B cell (primary cell): ENCODE results near the gene ENC1. TPM values are rescaled to one million over a fixed set of nuclear protein-coding genes. Genes with fewer than 3 reads are reported as not detected.

Experiments
- ATAC-seq: fragments of 200-7000 bp; cut with Tn5 transposase; one replicate; pipeline ENCODE4 v1.10.0; 2021; ENCODE audit warnings: low read depth, mild to moderate bottlenecking, moderate number of reproducible peaks, moderate library complexity
- CTCF ChIA-PET: fragments of 350-600 bp; sonication (Branson Sonifier 250); formaldehyde crosslinking; loops from one replicate; lab custom pipeline; 2021; ENCODE audit warnings: antibody characterized with exemption, inconsistent platforms; lab: Charles Lee
- POLR2A ChIA-PET: fragments of 350-600 bp; sonication (Branson Sonifier 250); formaldehyde crosslinking; loops from one replicate; lab custom pipeline; 2021; ENCODE audit warnings: antibody characterized with exemption; lab: Charles Lee
- DNase-seq: peaks from one replicate; pipeline ENCODE4 v3.0.0; 2013
- H2AFZ ChIP-seq: 2 replicates; pipeline ENCODE4 v1.6.1; 2012; ENCODE audit warnings: mild to moderate bottlenecking, low read depth, low read length; ENCODE audit not compliant: insufficient read depth, poor library complexity, severe bottlenecking
- H3K27ac ChIP-seq, 2 donors: 1 replicate in 1 of 2; 2 replicates in 1 of 2; pipeline ENCODE4 v1.5.1; 2012 to 2013; ENCODE audit warnings: low read length in 2 of 2, mild to moderate bottlenecking in 2 of 2, moderate library complexity in 1 of 2
- H3K27me3 ChIP-seq, 4 experiments: fragments of 200-600 bp in 1 of 4; sonication (generic) in 1 of 4; replicated peaks in 1 of 4; 1 replicate in 2 of 4; 2 replicates in 2 of 4; pipeline versions ENCODE4 v1.6.1 to v1.7.0; 2013 to 2016; ENCODE audit warnings: low read length in 3 of 4, mild to moderate bottlenecking in 2 of 4, mixed read lengths in 1 of 4, moderate library complexity in 1 of 4; ENCODE audit not compliant: insufficient read depth in 4 of 4, control insufficient read depth in 3 of 4; ENCODE audit errors: control extremely low read depth in 1 of 4
- H3K36me3 ChIP-seq, 2 experiments: replicated peaks in 1 of 2; 1 replicate in 1 of 2; 2 replicates in 1 of 2; pipeline versions ENCODE4 v1.6.1 to v1.7.1; 2013; ENCODE audit warnings: low read length in 1 of 2; ENCODE audit not compliant: insufficient read depth in 2 of 2, control insufficient read depth in 1 of 2; ENCODE audit errors: control extremely low read depth in 1 of 2, extremely low read depth in 1 of 2
- H3K4me1 ChIP-seq, 2 donors: fragments of 200-600 bp in 1 of 2; sonication (generic) in 1 of 2; 1 replicate in 1 of 2; 2 replicates in 1 of 2; pipeline versions ENCODE4 v1.5.1 to v1.6.1; 2013 to 2017; ENCODE audit warnings: low read length in 2 of 2; ENCODE audit not compliant: control insufficient read depth in 2 of 2, insufficient read depth in 2 of 2
- H3K4me2 ChIP-seq: replicated peaks from 2 replicates; pipeline ENCODE3; 2012; ENCODE audit warnings: mild to moderate bottlenecking, low read depth, low read length; ENCODE audit not compliant: poor library complexity, severe bottlenecking
- H3K4me3 ChIP-seq, 5 experiments: fragments of 200-600 bp in 1 of 5; sonication (generic) in 1 of 5; 1 replicate in 3 of 5; 2 replicates in 2 of 5; pipeline versions ENCODE4 v1.5.1 to v1.7.0; 2011 to 2016; ENCODE audit warnings: low read length in 4 of 5, mild to moderate bottlenecking in 4 of 5, low read depth in 2 of 5, control low read depth in 1 of 5, moderate library complexity in 1 of 5; ENCODE audit not compliant: insufficient read depth in 1 of 5; ENCODE audit errors: control extremely low read depth in 1 of 5, extremely low read depth in 1 of 5
- H3K79me2 ChIP-seq: fragments of 200-600 bp; sonication (generic); one replicate; pipeline ENCODE4 v1.6.0; 2016; ENCODE audit warnings: low read length; ENCODE audit not compliant: control insufficient read depth, insufficient read depth
- H3K9ac ChIP-seq: fragments of 200-600 bp; sonication (generic); 2 replicates; pipeline ENCODE4 v1.6.1; 2017; ENCODE audit warnings: mild to moderate bottlenecking, low read length, moderate library complexity
- H3K9me3 ChIP-seq, 3 donors: one replicate each; pipeline versions ENCODE4 v1.6.1 to v1.7.1; 2013; ENCODE audit warnings: low read length in 2 of 3; ENCODE audit not compliant: control insufficient read depth in 2 of 3, insufficient read depth in 1 of 3; ENCODE audit errors: control extremely low read depth in 1 of 3
- H4K20me1 ChIP-seq: 2 replicates; pipeline ENCODE4 v1.6.0; 2012; ENCODE audit warnings: mild to moderate bottlenecking, low read length; ENCODE audit not compliant: insufficient read depth, control insufficient read depth, poor library complexity, severe bottlenecking
- H3K27ac Mint-ChIP-seq: one replicate; pipeline ENCODE4 v1.8.0; 2021; ENCODE audit warnings: mixed read lengths
- H3K27me3 Mint-ChIP-seq: one replicate; pipeline ENCODE4 v1.8.0; 2021; ENCODE audit warnings: mixed read lengths
- H3K4me1 Mint-ChIP-seq: one replicate; pipeline ENCODE4 v1.8.0; 2021; ENCODE audit warnings: mixed read lengths
- H3K4me3 Mint-ChIP-seq: one replicate; pipeline ENCODE4 v1.8.0; 2021; ENCODE audit warnings: mixed read lengths
- H3K9me3 Mint-ChIP-seq: one replicate; pipeline ENCODE4 v1.8.0; 2022; ENCODE audit warnings: mixed read lengths; ENCODE audit not compliant: insufficient read depth
- EZH2 ChIP-seq: IDR thresholded peaks from 2 replicates; pipeline ENCODE4 v1.6.1; 2012; ENCODE audit warnings: borderline replicate concordance, low read depth, mild to moderate bottlenecking, moderate library complexity, low read length; ENCODE audit not compliant: insufficient read depth, poor library complexity, severe bottlenecking
- WGBS: methylation state at CpG from one replicate; pipeline ENCODE4 v1.1.5; 2013; ENCODE audit warnings: missing lambda C conversion rate; ENCODE audit not compliant: insufficient coverage; 5-methylcytosine and 5-hydroxymethylcytosine counted together
- intact Hi-C: fragments of 100-400 bp; cut with micrococcal nuclease; formaldehyde crosslinking; loops from one replicate; pipeline ENCODE4 v1.10.0; 2022
- polyA plus RNA-seq: library from polyadenylated mRNA; depleted of rRNA; stranded (reverse); fragments of >200 nt; gene quantifications from 2 replicates; pipeline ENCODE4 v1.2.3, GENCODE V29; 2012
- total RNA-seq, 2 donors: library from RNA; stranded (reverse); fragments of 120-200 nt in 1 of 2; gene quantifications; 1 replicate in 1 of 2; 2 replicates in 1 of 2; pipeline versions ENCODE4 v1.2.3 to v1.2.4, GENCODE V29; 2013 to 2022
- TF ChIP-seq, protein P1 (sequence below): fragments of 200-600 bp; IDR thresholded peaks from one replicate; pipeline ENCODE4 v1.8.0; 2022; ENCODE audit warnings: antibody characterized with exemption, mild to moderate bottlenecking

ENC1 gene
- total and polyA plus RNA-seq, 2 donors (not counting 1 experiment from before 2014, with no cell fraction given), result 7.2 to 14.6 TPM

GRCh38 chr5:74672215-74672877 lies 31.8 kb upstream of the ENC1 start:
- H3K36me3 ChIP-seq, result no peaks in the 10 kb centered on the region
- H2AFZ ChIP-seq, result no peak overlapping the region
- 93% methylated on average over 1 of the region's 5 CpGs for WGBS
- intact Hi-C loops, result loop anchor here (5.0 kb wide), 1 partner anchor 230 kb away; no protein-coding TSS in a partner anchor
- H3K79me2 ChIP-seq, result no peaks in the 10 kb centered on the region
- TF ChIP-seq, protein P1, sequence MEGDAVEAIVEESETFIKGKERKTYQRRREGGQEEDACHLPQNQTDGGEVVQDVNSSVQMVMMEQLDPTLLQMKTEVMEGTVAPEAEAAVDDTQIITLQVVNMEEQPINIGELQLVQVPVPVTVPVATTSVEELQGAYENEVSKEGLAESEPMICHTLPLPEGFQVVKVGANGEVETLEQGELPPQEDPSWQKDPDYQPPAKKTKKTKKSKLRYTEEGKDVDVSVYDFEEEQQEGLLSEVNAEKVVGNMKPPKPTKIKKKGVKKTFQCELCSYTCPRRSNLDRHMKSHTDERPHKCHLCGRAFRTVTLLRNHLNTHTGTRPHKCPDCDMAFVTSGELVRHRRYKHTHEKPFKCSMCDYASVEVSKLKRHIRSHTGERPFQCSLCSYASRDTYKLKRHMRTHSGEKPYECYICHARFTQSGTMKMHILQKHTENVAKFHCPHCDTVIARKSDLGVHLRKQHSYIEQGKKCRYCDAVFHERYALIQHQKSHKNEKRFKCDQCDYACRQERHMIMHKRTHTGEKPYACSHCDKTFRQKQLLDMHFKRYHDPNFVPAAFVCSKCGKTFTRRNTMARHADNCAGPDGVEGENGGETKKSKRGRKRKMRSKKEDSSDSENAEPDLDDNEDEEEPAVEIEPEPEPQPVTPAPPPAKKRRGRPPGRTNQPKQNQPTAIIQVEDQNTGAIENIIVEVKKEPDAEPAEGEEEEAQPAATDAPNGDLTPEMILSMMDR, result no peak
- TF ChIP-seq EZH2, result no peak
- Mint-ChIP-seq H3K27ac (no peak overlapping the region), H3K27me3 (peaks cover 30% of the 10 kb centered on the region), H3K4me3 (no peak overlapping the region), H3K9me3 (peaks cover 7% of the 10 kb centered on the region), H3K4me1 (no peaks in the 10 kb centered on the region)
- H3K27ac ChIP-seq, result no peak overlapping the region
- no peak overlapping the region for H3K9ac ChIP-seq
- DNase-seq (no peak), ATAC-seq (no peak)
- no peak overlapping the region for H3K4me3 ChIP-seq
- ChIA-PET CTCF (interaction anchor here (1.1 to 1.3 kb wide), 2 partner anchors 23 to 94 kb away, joined by 4 to 5 read pairs; partner anchors contain the start of genes GFM2 and NSA2), POLR2A (no interaction called here)
- peaks cover 0 to 9% (median 8%) of the 10 kb centered on the region in 3 donors for H3K9me3 ChIP-seq
- H3K27me3 ChIP-seq, result peaks cover 0 to 13% (median 0%) of the 10 kb centered on the region in 4 experiments
- H3K4me2 ChIP-seq, result no peak overlapping the region
- no peaks in the 10 kb centered on the region for H3K4me1 ChIP-seq
- no peaks in the 10 kb centered on the region for H4K20me1 ChIP-seq

- Mint-ChIP-seq H3K27me3 (peaks cover 33% of the 10 kb centered on the region), H3K4me1 (no peaks in the 10 kb centered on the region), H3K9me3 (peaks cover 7% of the 10 kb centered on the region), H3K4me3 (no peak overlapping the region), H3K27ac (no peak overlapping the region)
- CTCF ChIA-PET, result no interaction called here
- Histone ChIP-seq H3K36me3 (no peaks in the 10 kb centered on the region), H3K27me3 (peaks cover 0 to 13% (median 0%) of the 10 kb centered on the region in 4 experiments), H4K20me1 (no peaks in the 10 kb centered on the region), H3K4me3 (no peak overlapping the region), H3K4me2 (no peak overlapping the region), H3K9me3 (peaks cover 0 to 9% (median 8%) of the 10 kb centered on the region in 3 donors), H3K79me2 (no peaks in the 10 kb centered on the region), H3K4me1 (no peaks in the 10 kb centered on the region), H3K9ac (no peak overlapping the region), H3K27ac (no peak overlapping the region), H2AFZ (no peak overlapping the region)
- 97% methylated on average over 11 of the region's 11 CpGs for WGBS
- intact Hi-C loops, result loop anchor here (5.0 kb wide), 1 partner anchor 232 kb away; no protein-coding TSS in a partner anchor
- ATAC-seq (no peak), DNase-seq (no peak)
- TF ChIP-seq, protein P1, result no peak
- no peak for TF ChIP-seq EZH2
- POLR2A ChIA-PET, result no interaction called here
These were observed 30.0 kb upstream of the ENC1 start for GRCh38 chr5:74670396-74671038.
